OCI-LY1 (cell line): Measurements from ENCODE around the gene ZMIZ1.

Source experiments
- EZH2 ChIP-seq: fragments of 200-600 bp; sonication (generic), shearing (Covaris generic); IDR thresholded peaks from 2 replicates; pipeline ENCODE4 v1.8.0; 2017; ENCODE audit warnings: borderline replicate concordance, mixed run types, mild to moderate bottlenecking, antibody characterized with exemption, low read length, moderate library complexity, mixed read lengths
- TF ChIP-seq, protein P1 (sequence below): fragments of 200-600 bp; sonication (generic), shearing (Covaris generic); IDR thresholded peaks from 2 replicates; pipeline ENCODE4 v1.5.1; 2017; ENCODE audit warnings: mild to moderate bottlenecking, antibody characterized with exemption, low read length, moderate library complexity, mixed read lengths

DNA sequence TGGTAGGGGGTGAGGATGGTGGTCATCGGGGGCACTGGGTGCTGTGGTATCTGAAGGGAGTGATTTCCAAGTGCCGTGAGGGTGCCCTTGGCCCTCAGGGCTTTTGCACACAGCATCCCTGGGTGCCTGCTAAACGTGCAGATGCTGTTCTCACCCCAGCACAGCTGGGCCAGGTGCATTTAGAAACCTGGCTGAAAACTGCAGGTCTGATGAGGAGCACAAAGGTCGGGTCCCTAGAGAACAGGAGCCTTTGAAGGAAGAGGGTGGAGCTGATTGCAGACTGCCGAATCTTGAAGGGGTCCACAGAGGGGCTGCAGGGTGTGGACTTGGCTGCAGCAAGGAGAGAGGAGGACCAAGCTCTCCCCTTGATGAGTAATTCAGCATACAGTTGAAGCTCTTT, 32.0 kb downstream of the ZMIZ1 start:
- TF ChIP-seq, protein P1, sequence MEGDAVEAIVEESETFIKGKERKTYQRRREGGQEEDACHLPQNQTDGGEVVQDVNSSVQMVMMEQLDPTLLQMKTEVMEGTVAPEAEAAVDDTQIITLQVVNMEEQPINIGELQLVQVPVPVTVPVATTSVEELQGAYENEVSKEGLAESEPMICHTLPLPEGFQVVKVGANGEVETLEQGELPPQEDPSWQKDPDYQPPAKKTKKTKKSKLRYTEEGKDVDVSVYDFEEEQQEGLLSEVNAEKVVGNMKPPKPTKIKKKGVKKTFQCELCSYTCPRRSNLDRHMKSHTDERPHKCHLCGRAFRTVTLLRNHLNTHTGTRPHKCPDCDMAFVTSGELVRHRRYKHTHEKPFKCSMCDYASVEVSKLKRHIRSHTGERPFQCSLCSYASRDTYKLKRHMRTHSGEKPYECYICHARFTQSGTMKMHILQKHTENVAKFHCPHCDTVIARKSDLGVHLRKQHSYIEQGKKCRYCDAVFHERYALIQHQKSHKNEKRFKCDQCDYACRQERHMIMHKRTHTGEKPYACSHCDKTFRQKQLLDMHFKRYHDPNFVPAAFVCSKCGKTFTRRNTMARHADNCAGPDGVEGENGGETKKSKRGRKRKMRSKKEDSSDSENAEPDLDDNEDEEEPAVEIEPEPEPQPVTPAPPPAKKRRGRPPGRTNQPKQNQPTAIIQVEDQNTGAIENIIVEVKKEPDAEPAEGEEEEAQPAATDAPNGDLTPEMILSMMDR, result no peak
- TF ChIP-seq EZH2, result no peak
